ENCODE data around the gene AFF3.

AFF3 gene

DNA sequence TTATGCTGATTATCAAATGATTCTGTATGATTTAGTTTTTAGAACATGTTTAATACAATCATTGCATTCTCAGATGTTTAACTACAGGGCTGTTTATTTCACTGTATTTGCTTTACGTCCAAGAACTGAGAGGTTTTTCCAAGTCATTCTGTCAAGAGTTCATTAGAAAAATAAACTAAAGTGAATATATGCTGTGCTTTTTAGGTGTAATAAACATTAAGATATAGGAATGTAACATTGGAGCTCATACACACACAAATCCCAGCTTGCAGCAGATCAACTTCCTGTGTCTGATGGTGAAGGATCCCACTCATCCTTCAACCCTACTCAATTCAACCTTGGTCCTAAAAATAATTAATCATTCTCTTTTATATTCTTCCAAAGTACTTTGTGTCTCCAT lies 285.0 kb downstream of the AFF3 start:
- H3K9ac ChIP-seq (ENCODE audit: low read length): no peak overlapping the region
- H3K79me2 ChIP-seq (ENCODE audit: low read length): peaks cover 6% of the 10 kb centered on the region; the same call in 1 of the 2 replicates
- peaks cover 19% of the 10 kb centered on the region for H3K4me1 ChIP-seq (ENCODE audit: low read length)
- no peak overlapping the region for H3K27ac ChIP-seq (ENCODE audit: low read length)
- TF ChIP-seq, protein P1, sequence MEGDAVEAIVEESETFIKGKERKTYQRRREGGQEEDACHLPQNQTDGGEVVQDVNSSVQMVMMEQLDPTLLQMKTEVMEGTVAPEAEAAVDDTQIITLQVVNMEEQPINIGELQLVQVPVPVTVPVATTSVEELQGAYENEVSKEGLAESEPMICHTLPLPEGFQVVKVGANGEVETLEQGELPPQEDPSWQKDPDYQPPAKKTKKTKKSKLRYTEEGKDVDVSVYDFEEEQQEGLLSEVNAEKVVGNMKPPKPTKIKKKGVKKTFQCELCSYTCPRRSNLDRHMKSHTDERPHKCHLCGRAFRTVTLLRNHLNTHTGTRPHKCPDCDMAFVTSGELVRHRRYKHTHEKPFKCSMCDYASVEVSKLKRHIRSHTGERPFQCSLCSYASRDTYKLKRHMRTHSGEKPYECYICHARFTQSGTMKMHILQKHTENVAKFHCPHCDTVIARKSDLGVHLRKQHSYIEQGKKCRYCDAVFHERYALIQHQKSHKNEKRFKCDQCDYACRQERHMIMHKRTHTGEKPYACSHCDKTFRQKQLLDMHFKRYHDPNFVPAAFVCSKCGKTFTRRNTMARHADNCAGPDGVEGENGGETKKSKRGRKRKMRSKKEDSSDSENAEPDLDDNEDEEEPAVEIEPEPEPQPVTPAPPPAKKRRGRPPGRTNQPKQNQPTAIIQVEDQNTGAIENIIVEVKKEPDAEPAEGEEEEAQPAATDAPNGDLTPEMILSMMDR (IDR thresholded peaks at IDR 0.05; ENCODE audit: low read depth, low read length): no peak
- no peak for TF ChIP-seq EZH2phosphoT487 (IDR thresholded peaks at IDR 0.05; ENCODE audit: low read depth)
- peaks cover 4% of the 10 kb centered on the region for H3K36me3 ChIP-seq (replicated peaks; ENCODE audit: low read depth, low read length)
- H4K20me1 ChIP-seq (ENCODE audit: insufficient read depth, low read length): peaks cover 41% of the 10 kb centered on the region
- H3K4me2 ChIP-seq (ENCODE audit: low read length): no peak overlapping the region
- H3K9me3 ChIP-seq (ENCODE audit: insufficient read depth, low read length): no peaks in the 10 kb centered on the region
- H3K4me3 ChIP-seq (ENCODE audit: low read length): no peak overlapping the region
- no peak overlapping the region for H2AFZ ChIP-seq (ENCODE audit: low read depth, low read length)
- H3K27me3 ChIP-seq (ENCODE audit: low read depth, low read length): no peaks in the 10 kb centered on the region

DNA sequence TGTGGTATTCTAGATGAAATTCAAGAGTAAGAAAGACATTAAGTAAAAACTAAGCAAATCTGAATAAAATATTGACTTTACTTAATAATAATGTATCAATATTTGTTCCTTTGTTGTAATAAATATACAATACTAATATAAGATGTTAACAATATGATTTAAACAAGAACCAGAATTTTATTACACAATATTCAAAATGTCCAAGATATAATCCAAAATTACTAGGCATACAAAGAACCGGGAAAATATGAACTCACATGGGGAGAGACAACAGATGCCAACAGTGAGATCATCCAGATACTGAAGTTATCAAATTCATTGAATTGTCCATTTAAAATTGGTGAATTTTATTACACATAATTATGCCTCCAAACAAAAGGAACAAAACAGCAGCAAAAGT lies 286.3 kb downstream of the AFF3 start:
- H3K79me2 ChIP-seq (ENCODE audit: low read length): peaks cover 6% of the 10 kb centered on the region; the same call in 1 of the 2 replicates
- no peak overlapping the region for H3K27ac ChIP-seq (ENCODE audit: low read length)
- no peak overlapping the region for H3K9ac ChIP-seq (ENCODE audit: low read length)
- H2AFZ ChIP-seq (ENCODE audit: low read depth, low read length): no peak overlapping the region
- H3K4me3 ChIP-seq (ENCODE audit: low read length): no peak overlapping the region
- H3K9me3 ChIP-seq (ENCODE audit: insufficient read depth, low read length): no peaks in the 10 kb centered on the region
- no peak for TF ChIP-seq EZH2phosphoT487 (IDR thresholded peaks at IDR 0.05; ENCODE audit: low read depth)
- TF ChIP-seq, protein P1 (IDR thresholded peaks at IDR 0.05; ENCODE audit: low read depth, low read length): no peak
- H4K20me1 ChIP-seq (ENCODE audit: insufficient read depth, low read length): peaks cover 35% of the 10 kb centered on the region
- peaks cover 4% of the 10 kb centered on the region for H3K36me3 ChIP-seq (replicated peaks; ENCODE audit: low read depth, low read length)
- peaks cover 6% of the 10 kb centered on the region for H3K4me1 ChIP-seq (ENCODE audit: low read length)
- no peak overlapping the region for H3K4me2 ChIP-seq (ENCODE audit: low read length)
- no peaks in the 10 kb centered on the region for H3K27me3 ChIP-seq (ENCODE audit: low read depth, low read length)

DNA sequence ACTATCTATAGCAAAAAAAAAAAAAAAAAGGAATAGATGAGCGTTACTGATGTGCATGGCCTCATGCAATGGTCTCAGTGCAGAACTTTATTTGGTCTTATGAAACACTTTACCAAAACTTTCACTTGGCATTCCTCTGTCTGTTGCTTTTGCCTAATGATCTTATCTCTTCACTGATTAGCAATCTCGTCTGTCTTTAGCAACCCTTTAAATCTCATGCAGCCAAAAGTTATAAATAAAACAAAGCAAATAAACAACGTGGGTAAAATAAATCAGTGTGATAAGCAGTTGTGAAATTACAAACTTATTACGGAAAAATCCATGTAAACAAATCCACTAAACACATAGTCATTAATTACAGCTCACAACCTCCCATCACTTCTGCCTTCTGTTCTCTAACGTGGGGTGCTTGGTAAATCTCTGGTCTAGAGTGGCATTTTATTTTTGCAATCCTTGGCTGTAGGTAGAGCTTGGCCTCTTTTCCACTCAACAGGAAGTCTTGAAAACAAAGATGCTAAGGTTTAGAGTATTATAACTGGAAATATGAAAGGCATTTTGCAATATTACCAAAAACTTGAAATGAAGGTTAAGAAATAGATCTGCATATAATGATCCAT lies 288.0 kb downstream of the AFF3 start:
- Histone ChIP-seq H3K79me2 (ENCODE audit: low read length) (peaks cover 5% of the 10 kb centered on the region; the same call in 1 of the 2 replicates), H3K36me3 (replicated peaks; ENCODE audit: low read depth, low read length) (peaks cover 4% of the 10 kb centered on the region), H4K20me1 (ENCODE audit: insufficient read depth, low read length) (peaks cover 32% of the 10 kb centered on the region), H3K4me3 (ENCODE audit: low read length) (no peak overlapping the region), H3K4me1 (ENCODE audit: low read length) (peaks cover 4% of the 10 kb centered on the region; the same call in 1 of the 2 replicates), H3K27me3 (ENCODE audit: low read depth, low read length) (no peaks in the 10 kb centered on the region), H3K9me3 (ENCODE audit: insufficient read depth, low read length) (no peaks in the 10 kb centered on the region), H3K4me2 (ENCODE audit: low read length) (no peak overlapping the region), H3K27ac (ENCODE audit: low read length) (no peak overlapping the region), H3K9ac (ENCODE audit: low read length) (no peak overlapping the region), H2AFZ (ENCODE audit: low read depth, low read length) (no peak overlapping the region)
- TF ChIP-seq, protein P1 (IDR thresholded peaks at IDR 0.05; ENCODE audit: low read depth, low read length): no peak
- TF ChIP-seq EZH2phosphoT487 (IDR thresholded peaks at IDR 0.05; ENCODE audit: low read depth): no peak

DNA sequence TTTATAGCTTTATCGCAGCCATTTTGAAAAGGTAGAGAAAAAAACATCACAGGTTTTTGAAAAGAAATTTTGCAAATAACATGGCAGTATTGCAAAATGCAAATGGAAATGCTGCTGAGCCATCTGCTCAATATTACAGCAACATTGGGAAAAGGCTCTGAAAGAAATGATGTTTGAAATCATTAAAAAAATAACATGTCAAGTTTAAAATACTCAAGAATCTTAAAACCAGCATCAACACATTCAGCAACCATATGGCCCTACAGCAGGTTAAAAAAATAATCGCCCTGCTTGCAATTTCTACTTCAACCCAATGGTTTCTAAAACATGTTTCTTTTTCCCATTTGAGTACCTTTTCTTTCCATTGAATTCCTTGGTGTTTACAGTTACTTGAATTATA lies 289.4 kb downstream of the AFF3 start:
- H3K4me1 ChIP-seq (ENCODE audit: low read length): peaks cover 4% of the 10 kb centered on the region; the same call in 1 of the 2 replicates
- peaks cover 4% of the 10 kb centered on the region for H3K36me3 ChIP-seq (replicated peaks; ENCODE audit: low read depth, low read length)
- H3K27ac ChIP-seq (ENCODE audit: low read length): no peak overlapping the region
- TF ChIP-seq, protein P1 (IDR thresholded peaks at IDR 0.05; ENCODE audit: low read depth, low read length): no peak
- no peaks in the 10 kb centered on the region for H3K79me2 ChIP-seq (ENCODE audit: low read length)
- H3K4me2 ChIP-seq (ENCODE audit: low read length): no peak overlapping the region
- H4K20me1 ChIP-seq (ENCODE audit: insufficient read depth, low read length): peaks cover 20% of the 10 kb centered on the region
- H3K27me3 ChIP-seq (ENCODE audit: low read depth, low read length): no peaks in the 10 kb centered on the region
- H3K4me3 ChIP-seq (ENCODE audit: low read length): no peak overlapping the region
- H3K9me3 ChIP-seq (ENCODE audit: insufficient read depth, low read length): no peaks in the 10 kb centered on the region
- H3K9ac ChIP-seq (ENCODE audit: low read length): no peak overlapping the region
- no peak overlapping the region for H2AFZ ChIP-seq (ENCODE audit: low read depth, low read length)
